HK-2 (cell line): ENCODE results near the gene FAM13B.
"Not testable (repeated sequence)": the region's sequence is repeated elsewhere in the genome, so short reads cannot be mapped to it uniquely, and the experiment has no call there.

ENCODE experiments used
- DNase-seq: peaks from one replicate; pipeline ENCODE4 v3.0.0-alpha.2; 2018; ENCODE audit not compliant: unreplicated experiment

The FAM13B gene

GRCh38 chr5:138032572-138033385 is at the start of gene FAM13B:
Gene FAM13B, minus strand, starts transcription at chr5:138033079. Its CDS starts 13,968 bp downstream, at chr5:138019111.
- DNase-seq, result peak; percentile 73

- no peak for DNase-seq
Measured at GRCh38 chr5:138082033-138082432, 49.2 kb upstream of the FAM13B start.

GRCh38 chr5:138078006-138078643 is 45.2 kb upstream of the FAM13B start:
- no peak for DNase-seq

- DNase-seq, result peak; percentile 8
Measured at GRCh38 chr5:138077064-138077696, 44.3 kb upstream of the FAM13B start.

GRCh38 chr5:138070026-138070425 is 37.1 kb upstream of the FAM13B start:
- DNase-seq, result not testable (repeated sequence)

GRCh38 chr5:138068742-138069600 is 36.1 kb upstream of the FAM13B start:
- DNase-seq, result peak; percentile 57

GRCh38 chr5:138067945-138068344 is 35.1 kb upstream of the FAM13B start:
- no peak for DNase-seq

- no peak for DNase-seq
Measured at GRCh38 chr5:138065102-138065501, 32.2 kb upstream of the FAM13B start.

- DNase-seq, result no peak
Measured at GRCh38 chr5:138064526-138064925, 31.6 kb upstream of the FAM13B start.

GRCh38 chr5:138054847-138055558 is 22.1 kb upstream of the FAM13B start:
- no peak for DNase-seq

GRCh38 chr5:138054206-138054605 is 21.3 kb upstream of the FAM13B start:
- DNase-seq, result no peak

- no peak for DNase-seq
Measured at GRCh38 chr5:138053554-138053953, 20.7 kb upstream of the FAM13B start.

GRCh38 chr5:138052718-138053117 is 19.8 kb upstream of the FAM13B start:
- not testable (repeated sequence) for DNase-seq

- no peak for DNase-seq
Measured at GRCh38 chr5:138051441-138052296, 18.8 kb upstream of the FAM13B start.

GRCh38 chr5:138045283-138045682 is 12.4 kb upstream of the FAM13B start:
- DNase-seq, result not testable (repeated sequence)

- no peak for DNase-seq
Measured at GRCh38 chr5:138038826-138039225, 5.9 kb upstream of the FAM13B start.

GRCh38 chr5:138037907-138038633 is 5.2 kb upstream of the FAM13B start:
- no peak for DNase-seq

- DNase-seq, result no peak
Measured at GRCh38 chr5:138037271-138037670, 4.4 kb upstream of the FAM13B start.
